NT2/D1 (cell line): Measurements from ENCODE around the gene FBXL17.

Experiments
- DNase-seq: peaks from one replicate; pipeline ENCODE4 v3.0.0-alpha.2; 2011; ENCODE audit warnings: low read depth, low spot score
- H3K27me3 ChIP-seq: 2 replicates; pipeline ENCODE4 v1.6.0; 2011; ENCODE audit warnings: mild to moderate bottlenecking; ENCODE audit not compliant: insufficient read length, insufficient read depth
- H3K36me3 ChIP-seq: 2 replicates; pipeline ENCODE4 v1.6.1; 2011; ENCODE audit warnings: mild to moderate bottlenecking, low read length, mixed read lengths; ENCODE audit not compliant: insufficient read depth, insufficient read length
- H3K4me1 ChIP-seq: 2 replicates; pipeline ENCODE4 v1.5.1; 2011; ENCODE audit not compliant: insufficient read depth, insufficient read length
- H3K4me3 ChIP-seq: 2 replicates; pipeline ENCODE4 v1.5.1; 2011; ENCODE audit warnings: low read depth; ENCODE audit not compliant: insufficient read length
- H3K9ac ChIP-seq: 2 replicates; pipeline ENCODE4 v1.6.0; 2011; ENCODE audit warnings: low read depth; ENCODE audit not compliant: insufficient read length
- H3K9me3 ChIP-seq: 2 replicates; pipeline ENCODE4 v1.5.1; 2011; ENCODE audit warnings: mild to moderate bottlenecking, low read length; ENCODE audit not compliant: insufficient read depth
- SUZ12 ChIP-seq: IDR thresholded peaks from 2 replicates; pipeline ENCODE4 v1.6.1; 2011; ENCODE audit not compliant: insufficient read length, insufficient read depth; ENCODE audit errors: extremely low read depth
- YY1 ChIP-seq: IDR thresholded peaks from 2 replicates; pipeline ENCODE4 v1.6.1; 2011; ENCODE audit not compliant: insufficient read length, insufficient read depth
- ZNF274 ChIP-seq: IDR thresholded peaks from 2 replicates; pipeline ENCODE4 v1.6.1; 2011; ENCODE audit warnings: mild to moderate bottlenecking, low read depth, low read length

The FBXL17 gene

GRCh38 chr5:108271127-108271526, 110.8 kb downstream of the FBXL17 start:
- Histone ChIP-seq H3K27me3 (no peaks in the 10 kb centered on the region), H3K9ac (no peak overlapping the region), H3K36me3 (no peaks in the 10 kb centered on the region), H3K9me3 (no peaks in the 10 kb centered on the region), H3K4me3 (no peak overlapping the region), H3K4me1 (no peaks in the 10 kb centered on the region)
- TF ChIP-seq YY1 (no peak), ZNF274 (no peak), SUZ12 (no peak)
- DNase-seq = no peak

GRCh38 chr5:108266242-108266641, 115.7 kb downstream of the FBXL17 start:
- TF ChIP-seq ZNF274 (no peak), SUZ12 (no peak), YY1 (no peak)
- Histone ChIP-seq H3K27me3 (no peaks in the 10 kb centered on the region), H3K4me3 (no peak overlapping the region), H3K36me3 (no peaks in the 10 kb centered on the region), H3K4me1 (no peaks in the 10 kb centered on the region), H3K9me3 (no peaks in the 10 kb centered on the region), H3K9ac (no peak overlapping the region)
- DNase-seq = no peak

- no peaks in the 10 kb centered on the region for H3K4me1 ChIP-seq
- no peaks in the 10 kb centered on the region for H3K9me3 ChIP-seq
- H3K4me3 ChIP-seq = no peak overlapping the region
- no peaks in the 10 kb centered on the region for H3K36me3 ChIP-seq
- H3K9ac ChIP-seq = no peak overlapping the region
- no peak for TF ChIP-seq ZNF274
- TF ChIP-seq YY1 = no peak
- TF ChIP-seq SUZ12 = no peak
- no peaks in the 10 kb centered on the region for H3K27me3 ChIP-seq
- no peak for DNase-seq
These were observed 117.4 kb downstream of the FBXL17 start for GRCh38 chr5:108264533-108264932.

GRCh38 chr5:108263338-108263737, 118.6 kb downstream of the FBXL17 start:
- DNase-seq = no peak
- TF ChIP-seq SUZ12 (no peak), YY1 (no peak), ZNF274 (no peak)
- Histone ChIP-seq H3K4me3 (no peak overlapping the region), H3K27me3 (no peaks in the 10 kb centered on the region), H3K36me3 (no peaks in the 10 kb centered on the region), H3K4me1 (no peaks in the 10 kb centered on the region), H3K9me3 (no peaks in the 10 kb centered on the region), H3K9ac (no peak overlapping the region)

- Histone ChIP-seq H3K36me3 (no peaks in the 10 kb centered on the region), H3K27me3 (no peaks in the 10 kb centered on the region), H3K4me3 (no peak overlapping the region), H3K9ac (no peak overlapping the region), H3K9me3 (no peaks in the 10 kb centered on the region), H3K4me1 (no peaks in the 10 kb centered on the region)
- no peak for DNase-seq
- TF ChIP-seq YY1 (no peak), ZNF274 (no peak), SUZ12 (no peak)
These were observed 121.1 kb downstream of the FBXL17 start for GRCh38 chr5:108260858-108261170.

- peak; percentile 81 for DNase-seq
- H3K9me3 ChIP-seq = no peaks in the 10 kb centered on the region
- H3K36me3 ChIP-seq = no peaks in the 10 kb centered on the region
- no peaks in the 10 kb centered on the region for H3K27me3 ChIP-seq
- no peak overlapping the region for H3K9ac ChIP-seq
- TF ChIP-seq YY1 (no peak), ZNF274 (no peak), SUZ12 (no peak)
- no peak overlapping the region for H3K4me3 ChIP-seq
- H3K4me1 ChIP-seq = no peaks in the 10 kb centered on the region
These were observed 121.6 kb downstream of the FBXL17 start for GRCh38 chr5:108260117-108260857.

- no peaks in the 10 kb centered on the region for H3K36me3 ChIP-seq
- no peak for DNase-seq
- H3K4me3 ChIP-seq = no peak overlapping the region
- no peaks in the 10 kb centered on the region for H3K4me1 ChIP-seq
- H3K27me3 ChIP-seq = no peaks in the 10 kb centered on the region
- H3K9ac ChIP-seq = no peak overlapping the region
- TF ChIP-seq YY1 (no peak), ZNF274 (no peak), SUZ12 (no peak)
- H3K9me3 ChIP-seq = no peaks in the 10 kb centered on the region
These were observed 122.6 kb downstream of the FBXL17 start for GRCh38 chr5:108259306-108259705.

GRCh38 chr5:108257996-108258395, 123.9 kb downstream of the FBXL17 start:
- H3K9me3 ChIP-seq = no peaks in the 10 kb centered on the region
- no peaks in the 10 kb centered on the region for H3K36me3 ChIP-seq
- no peak for DNase-seq
- no peak overlapping the region for H3K4me3 ChIP-seq
- H3K9ac ChIP-seq = no peak overlapping the region
- no peaks in the 10 kb centered on the region for H3K27me3 ChIP-seq
- no peaks in the 10 kb centered on the region for H3K4me1 ChIP-seq
- TF ChIP-seq YY1 (no peak), SUZ12 (no peak), ZNF274 (no peak)
